Activated CD8-positive, alpha-beta T cell treated with anti-CD3 and anti-CD28 coated beads for 36 hours (primary cell): ENCODE results near the gene UBE2O. TPM values are rescaled to one million over a fixed set of nuclear protein-coding genes. Genes with fewer than 3 reads are reported as not detected.

Experiments used
- ATAC-seq: fragments of 200-7000 bp; cut with Tn5 transposase; one replicate; pipeline ENCODE4 v1.10.0; 2021; ENCODE audit warnings: mild to moderate bottlenecking, moderate library complexity
- CTCF ChIA-PET: fragments of 350-600 bp; sonication (Branson Sonifier 250); formaldehyde crosslinking; loops from one replicate; lab custom pipeline; 2021; ENCODE audit warnings: antibody characterized with exemption; lab: Charles Lee
- POLR2A ChIA-PET: fragments of 350-600 bp; sonication (Branson Sonifier 250); formaldehyde crosslinking; loops from one replicate; lab custom pipeline; 2021; ENCODE audit warnings: antibody characterized with exemption; lab: Charles Lee
- DNase-seq: peaks from one replicate; pipeline ENCODE4 v3.0.0-alpha.2; 2020
- H3K27ac Mint-ChIP-seq: one replicate; pipeline ENCODE4 v1.8.0; 2021; ENCODE audit warnings: mild to moderate bottlenecking, mixed read lengths
- H3K27me3 Mint-ChIP-seq: one replicate; pipeline ENCODE4 v1.8.0; 2021; ENCODE audit warnings: mixed read lengths
- H3K36me3 Mint-ChIP-seq: one replicate; pipeline ENCODE4 v1.8.0; 2021; ENCODE audit warnings: low read depth, mixed read lengths
- H3K4me1 Mint-ChIP-seq: one replicate; pipeline ENCODE4 v1.8.0; 2021; ENCODE audit warnings: low read depth, mixed read lengths
- H3K4me3 Mint-ChIP-seq: one replicate; pipeline ENCODE4 v1.8.0; 2021; ENCODE audit warnings: mild to moderate bottlenecking, moderate library complexity, mixed read lengths
- H3K9me3 Mint-ChIP-seq: one replicate; pipeline ENCODE4 v1.8.0; 2021; ENCODE audit warnings: mixed read lengths
- CTCF ChIP-seq: fragments of 200-600 bp; IDR thresholded peaks from one replicate; pipeline ENCODE4 v1.8.0; 2022; ENCODE audit warnings: antibody characterized with exemption, mild to moderate bottlenecking
- intact Hi-C: fragments of 100-400 bp; cut with micrococcal nuclease; formaldehyde crosslinking; loops from one replicate; pipeline ENCODE4 v1.10.0; 2022
- total RNA-seq, 2 experiments: library from RNA; stranded (reverse); gene quantifications; one replicate each; pipeline ENCODE4 v1.2.3, GENCODE V29; 2021

UBE2O gene
- total RNA-seq, 2 experiments from 2014 or later, result 36.8 to 39.5 TPM

GRCh38 chr17:76402711-76403110 is 50.2 kb downstream of the UBE2O start:
- no peak overlapping the region for H3K4me3 Mint-ChIP-seq
- H3K4me1 Mint-ChIP-seq, result no peaks in the 10 kb centered on the region
- H3K9me3 Mint-ChIP-seq, result no peaks in the 10 kb centered on the region
- CTCF ChIA-PET, result interaction anchor here (1.1 kb wide), 2 partner anchors 12 to 104 kb away, joined by 3 read pairs; no protein-coding TSS in a partner anchor
- intact Hi-C loops, result no loop called here
- POLR2A ChIA-PET, result no interaction called here
- no peaks in the 10 kb centered on the region for H3K27me3 Mint-ChIP-seq
- H3K36me3 Mint-ChIP-seq, result peaks cover 37% of the 10 kb centered on the region
- no peak for ATAC-seq
- H3K27ac Mint-ChIP-seq, result no peak overlapping the region
- no peak for TF ChIP-seq CTCF
- no peak for DNase-seq

- intact Hi-C loops, result loop anchor here (5.0 kb wide), 1 partner anchor 97 kb away; no protein-coding TSS in a partner anchor
- POLR2A ChIA-PET, result no interaction called here
Measured at GRCh38 chr17:76399175-76400172, 53.5 kb downstream of the UBE2O start.

GRCh38 chr17:76398523-76399174 is 54.3 kb downstream of the UBE2O start:
- Mint-ChIP-seq H3K4me3 (no peak overlapping the region), H3K27me3 (no peaks in the 10 kb centered on the region), H3K27ac (no peak overlapping the region), H3K36me3 (peaks cover 42% of the 10 kb centered on the region), H3K9me3 (no peaks in the 10 kb centered on the region), H3K4me1 (no peaks in the 10 kb centered on the region)
- DNase-seq (no peak), ATAC-seq (no peak)
- no peak for TF ChIP-seq CTCF
- ChIA-PET CTCF (interaction anchor here (0.8 to 5.6 kb wide), 53 partner anchors 9 to 442 kb away, joined by 3 to 154 read pairs (median 5); partner anchors contain the start of genes AANAT, PRPSAP1, QRICH2 and SPHK1), POLR2A (interaction anchor here (0.9 to 1.2 kb wide), 3 partner anchors 14 to 95 kb away, joined by 3 to 6 read pairs (median 4); no protein-coding TSS in a partner anchor)
- intact Hi-C loops, result loop anchor here (5.0 kb wide), 1 partner anchor 96 kb away; no protein-coding TSS in a partner anchor

More at GRCh38 chr17:76399175-76400172, 53.5 kb downstream of the UBE2O start:
- DNase-seq, result no peak
- peaks cover 46% of the 10 kb centered on the region for H3K36me3 Mint-ChIP-seq
- CTCF ChIA-PET, result interaction anchor here (1.1 to 5.6 kb wide), 14 partner anchors 8 to 287 kb away, joined by 3 to 154 read pairs (median 14); partner anchors contain the start of genes QRICH2, SPHK1 and UBE2O
- no peaks in the 10 kb centered on the region for H3K27me3 Mint-ChIP-seq
- no peaks in the 10 kb centered on the region for H3K9me3 Mint-ChIP-seq
- H3K4me1 Mint-ChIP-seq, result no peaks in the 10 kb centered on the region
- no peak overlapping the region for H3K27ac Mint-ChIP-seq
- no peak for ATAC-seq
- H3K4me3 Mint-ChIP-seq, result no peak overlapping the region
- TF ChIP-seq CTCF, result no peak

GRCh38 chr17:76397687-76398522 is 55.0 kb downstream of the UBE2O start:
- Mint-ChIP-seq H3K9me3 (no peaks in the 10 kb centered on the region), H3K27ac (no peak overlapping the region), H3K4me3 (no peak overlapping the region), H3K27me3 (no peaks in the 10 kb centered on the region), H3K4me1 (no peaks in the 10 kb centered on the region), H3K36me3 (peaks cover 41% of the 10 kb centered on the region)
- POLR2A ChIA-PET, result interaction anchor here (0.6 to 1.2 kb wide), 4 partner anchors 9 to 94 kb away, joined by 3 to 6 read pairs (median 4); no protein-coding TSS in a partner anchor
- intact Hi-C loops, result loop anchor here (5.0 kb wide), 1 partner anchor 96 kb away; no protein-coding TSS in a partner anchor
- peak; percentile 93 for DNase-seq
- peak; percentile 96 for TF ChIP-seq CTCF
- CTCF ChIA-PET, result interaction anchor here (0.6 to 5.6 kb wide), 65 partner anchors 9 to 441 kb away, joined by 3 to 154 read pairs (median 5); partner anchors contain the start of genes AANAT, PRPSAP1, QRICH2 and SPHK1
- peak; percentile 97 for ATAC-seq
